ENCODE results near the gene SLC43A3. TPM values are rescaled to one million over a fixed set of nuclear protein-coding genes. Genes with fewer than 3 reads are reported as not detected.

The SLC43A3 gene
- total RNA-seq, 2 experiments from 2014 or later: 6.9 to 7.3 TPM

DNA sequence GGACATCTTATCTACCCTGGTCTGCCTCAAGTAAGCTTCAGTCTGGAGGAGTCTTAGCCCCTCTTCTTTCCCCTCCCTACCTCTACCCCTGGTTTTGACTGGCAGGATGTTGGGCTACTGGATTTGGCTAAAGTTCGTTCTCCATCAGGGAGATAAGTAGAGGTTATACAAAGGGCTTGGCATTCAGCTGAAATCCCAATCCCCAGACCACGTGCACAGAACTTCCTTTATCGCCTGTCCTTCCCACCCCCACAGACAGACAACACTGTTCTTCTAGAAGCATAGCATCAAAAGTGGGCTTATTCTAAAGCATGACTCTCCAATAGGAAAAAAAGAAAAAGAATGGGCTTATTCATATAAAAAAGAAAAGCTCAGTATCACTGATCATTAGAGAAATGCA is 53.8 kb downstream of the SLC43A3 start:
- intact Hi-C loops (cut with DNase I, micrococcal nuclease): no loop called here
- Mint-ChIP-seq H3K27ac (no peak overlapping the region), H3K4me3 (no peak overlapping the region), H3K4me1 (ENCODE audit: low read depth) (no peaks in the 10 kb centered on the region), H3K36me3 (ENCODE audit: low read depth) (no peaks in the 10 kb centered on the region), H3K27me3 (peaks cover 13% of the 10 kb centered on the region), H3K9me3 (no peaks in the 10 kb centered on the region)
- ATAC-seq (ENCODE audit: poor library complexity) (no peak), DNase-seq (no peak)
- TF ChIP-seq, protein P1, sequence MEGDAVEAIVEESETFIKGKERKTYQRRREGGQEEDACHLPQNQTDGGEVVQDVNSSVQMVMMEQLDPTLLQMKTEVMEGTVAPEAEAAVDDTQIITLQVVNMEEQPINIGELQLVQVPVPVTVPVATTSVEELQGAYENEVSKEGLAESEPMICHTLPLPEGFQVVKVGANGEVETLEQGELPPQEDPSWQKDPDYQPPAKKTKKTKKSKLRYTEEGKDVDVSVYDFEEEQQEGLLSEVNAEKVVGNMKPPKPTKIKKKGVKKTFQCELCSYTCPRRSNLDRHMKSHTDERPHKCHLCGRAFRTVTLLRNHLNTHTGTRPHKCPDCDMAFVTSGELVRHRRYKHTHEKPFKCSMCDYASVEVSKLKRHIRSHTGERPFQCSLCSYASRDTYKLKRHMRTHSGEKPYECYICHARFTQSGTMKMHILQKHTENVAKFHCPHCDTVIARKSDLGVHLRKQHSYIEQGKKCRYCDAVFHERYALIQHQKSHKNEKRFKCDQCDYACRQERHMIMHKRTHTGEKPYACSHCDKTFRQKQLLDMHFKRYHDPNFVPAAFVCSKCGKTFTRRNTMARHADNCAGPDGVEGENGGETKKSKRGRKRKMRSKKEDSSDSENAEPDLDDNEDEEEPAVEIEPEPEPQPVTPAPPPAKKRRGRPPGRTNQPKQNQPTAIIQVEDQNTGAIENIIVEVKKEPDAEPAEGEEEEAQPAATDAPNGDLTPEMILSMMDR (IDR thresholded peaks at IDR 0.05): no peak
- Histone ChIP-seq H3K36me3 (ENCODE audit: insufficient read depth, low read length) (no peaks in the 10 kb centered on the region), H3K9me3 (ENCODE audit: control insufficient read depth in 1 of 2, insufficient read depth in 1 of 2, low read length in 2 of 2) (no peaks in the 10 kb centered on the region), H3K4me3 (ENCODE audit: low read length) (no peak overlapping the region), H3K4me1 (ENCODE audit: insufficient read depth, low read length) (no peaks in the 10 kb centered on the region), H3K27ac (ENCODE audit: low read depth in 1 of 2, low read length in 2 of 2) (no peak overlapping the region), H3K27me3 (ENCODE audit: control insufficient read depth in 1 of 2, insufficient read depth in 2 of 2, low read length in 2 of 2) (no peaks in the 10 kb centered on the region)
- CTCF ChIA-PET: no interaction called here
- POLR2A ChIA-PET: no interaction called here

DNA sequence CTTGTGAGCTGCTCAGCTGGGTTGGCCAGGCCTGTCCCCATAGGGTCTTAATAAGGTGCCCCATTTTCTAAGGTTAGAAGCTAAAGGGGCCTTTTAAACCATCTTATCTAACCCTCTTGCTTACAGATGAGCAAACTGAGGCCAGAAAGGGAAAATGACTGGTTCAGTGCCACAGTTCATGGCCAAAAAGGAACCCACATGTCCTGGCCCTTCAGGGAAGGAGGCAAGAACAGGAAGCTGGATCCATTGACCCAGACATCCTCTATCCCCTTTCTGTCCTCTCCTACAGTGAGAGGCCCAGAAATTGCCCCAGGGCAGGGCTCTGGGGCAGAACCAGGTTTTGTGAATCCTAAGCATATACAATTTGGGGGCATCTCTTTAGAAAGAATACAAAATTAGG is 56.0 kb downstream of the SLC43A3 start:
- Mint-ChIP-seq H3K4me1 (ENCODE audit: low read depth) (no peaks in the 10 kb centered on the region), H3K9me3 (no peaks in the 10 kb centered on the region), H3K4me3 (no peak overlapping the region), H3K27ac (no peak overlapping the region), H3K36me3 (ENCODE audit: low read depth) (no peaks in the 10 kb centered on the region), H3K27me3 (peaks cover 4% of the 10 kb centered on the region)
- ChIA-PET POLR2A (no interaction called here), CTCF (no interaction called here)
- DNase-seq (no peak), ATAC-seq (ENCODE audit: poor library complexity) (no peak)
- no peak overlapping the region for H3K4me3 ChIP-seq (ENCODE audit: low read length)
- no peaks in the 10 kb centered on the region for H3K4me1 ChIP-seq (ENCODE audit: insufficient read depth, low read length)
- TF ChIP-seq, protein P1 (IDR thresholded peaks at IDR 0.05): no peak
- H3K27me3 ChIP-seq (ENCODE audit: control insufficient read depth in 1 of 2, insufficient read depth in 2 of 2, low read length in 2 of 2): no peaks in the 10 kb centered on the region
- H3K27ac ChIP-seq (ENCODE audit: low read depth in 1 of 2, low read length in 2 of 2): no peak overlapping the region
- intact Hi-C loops (cut with DNase I, micrococcal nuclease): no loop called here
- H3K36me3 ChIP-seq (ENCODE audit: insufficient read depth, low read length): no peaks in the 10 kb centered on the region
- H3K9me3 ChIP-seq (ENCODE audit: control insufficient read depth in 1 of 2, insufficient read depth in 1 of 2, low read length in 2 of 2): no peaks in the 10 kb centered on the region

- H3K27ac Mint-ChIP-seq: no peak overlapping the region
- H3K36me3 Mint-ChIP-seq (ENCODE audit: low read depth): no peaks in the 10 kb centered on the region
- Histone ChIP-seq H3K27me3 (ENCODE audit: control insufficient read depth in 1 of 2, insufficient read depth in 2 of 2, low read length in 2 of 2) (no peaks in the 10 kb centered on the region), H3K9me3 (ENCODE audit: control insufficient read depth in 1 of 2, insufficient read depth in 1 of 2, low read length in 2 of 2) (no peaks in the 10 kb centered on the region), H3K27ac (ENCODE audit: low read depth in 1 of 2, low read length in 2 of 2) (no peak overlapping the region), H3K36me3 (ENCODE audit: insufficient read depth, low read length) (no peaks in the 10 kb centered on the region), H3K4me3 (ENCODE audit: low read length) (no peak overlapping the region), H3K4me1 (ENCODE audit: insufficient read depth, low read length) (no peaks in the 10 kb centered on the region)
- no peaks in the 10 kb centered on the region for H3K4me1 Mint-ChIP-seq (ENCODE audit: low read depth)
- no peak for DNase-seq
- intact Hi-C loops (cut with DNase I, micrococcal nuclease): no loop called here
- ChIA-PET POLR2A (no interaction called here), CTCF (no interaction called here)
- no peak for ATAC-seq (ENCODE audit: poor library complexity)
- H3K9me3 Mint-ChIP-seq: no peaks in the 10 kb centered on the region
- TF ChIP-seq, protein P1 (IDR thresholded peaks at IDR 0.05): no peak
- H3K27me3 Mint-ChIP-seq: peaks cover 4% of the 10 kb centered on the region
- no peak overlapping the region for H3K4me3 Mint-ChIP-seq
These were observed 56.7 kb downstream of the SLC43A3 start for GRCh38 chr11:57370251-57370650.

Data from CD4-positive, alpha-beta T cell (primary cell).